Liver (tissue), 9 donors: ENCODE results near the gene SNAI1. TPM values are rescaled to one million over a fixed set of nuclear protein-coding genes. Genes with fewer than 3 reads are reported as not detected.

Source experiments
- DNase-seq: peaks from one replicate; pipeline ENCODE4 v3.0.0-alpha.2; 2017; ENCODE audit warnings: low spot score
- H3K27ac ChIP-seq, 2 donors: one replicate each; pipeline ENCODE4 v1.7.0; 2013; ENCODE audit warnings: inconsistent platforms in 2 of 2, low read length in 2 of 2, control low read depth in 1 of 2, low read depth in 1 of 2, mild to moderate bottlenecking in 1 of 2
- H3K27me3 ChIP-seq, 4 donors: one replicate each; pipeline versions ENCODE4 v1.6.1 to v1.7.0; 2013; ENCODE audit warnings: low read length in 3 of 4, inconsistent platforms in 1 of 4, mild to moderate bottlenecking in 1 of 4, moderate library complexity in 1 of 4; ENCODE audit not compliant: control insufficient read depth in 4 of 4, insufficient read depth in 4 of 4
- H3K36me3 ChIP-seq, 4 donors: one replicate each; pipeline versions ENCODE4 v1.6.1 to v1.7.0; 2013; ENCODE audit warnings: low read length in 3 of 4, mild to moderate bottlenecking in 3 of 4, low read depth in 1 of 4, moderate library complexity in 1 of 4; ENCODE audit not compliant: control insufficient read depth in 4 of 4, insufficient read depth in 3 of 4
- H3K4me1 ChIP-seq, 4 donors: one replicate each; pipeline versions ENCODE4 v1.6.1 to v1.7.0; 2013; ENCODE audit warnings: low read length in 3 of 4, mild to moderate bottlenecking in 3 of 4, moderate library complexity in 1 of 4; ENCODE audit not compliant: control insufficient read depth in 4 of 4, insufficient read depth in 4 of 4
- H3K4me3 ChIP-seq, 3 donors: one replicate each; pipeline versions ENCODE4 v1.6.1 to v1.7.0; 2013; ENCODE audit warnings: low read length in 3 of 3, control low read depth in 1 of 3, low read depth in 1 of 3, mild to moderate bottlenecking in 1 of 3
- H3K9ac ChIP-seq, 2 donors: one replicate each; pipeline ENCODE4 v1.7.0; 2013; ENCODE audit warnings: low read length in 2 of 2, mild to moderate bottlenecking in 2 of 2, moderate library complexity in 2 of 2, control low read depth in 1 of 2, low read depth in 1 of 2
- H3K9me3 ChIP-seq, 4 donors: one replicate each; pipeline versions ENCODE4 v1.6.1 to v1.7.0; 2013; ENCODE audit warnings: low read length in 3 of 4; ENCODE audit not compliant: control insufficient read depth in 4 of 4
- EGR1 ChIP-seq, 2 donors: IDR thresholded peaks; 2 replicates each; pipeline ENCODE4 v1.6.1; 2016 to 2018; ENCODE audit warnings: antibody characterized with exemption in 2 of 2, low read depth in 2 of 2
- FOXA1 ChIP-seq: IDR thresholded peaks from 2 replicates; pipeline ENCODE4 v1.6.1; 2016; ENCODE audit warnings: antibody characterized with exemption
- FOXA2 ChIP-seq: IDR thresholded peaks from 2 replicates; pipeline ENCODE4 v1.6.1; 2016; ENCODE audit warnings: antibody characterized with exemption
- GABPA ChIP-seq, 2 donors: IDR thresholded peaks in 1 of 2; conservative IDR thresholded peaks in 1 of 2; 2 replicates each; pipeline ENCODE4 v1.6.1; 2016; ENCODE audit warnings: antibody characterized with exemption in 2 of 2, mild to moderate bottlenecking in 1 of 2, moderate library complexity in 1 of 2
- HNF4A ChIP-seq, 2 donors: conservative IDR thresholded peaks; 2 replicates each; pipeline ENCODE4 v1.6.1; 2016; ENCODE audit warnings: antibody characterized with exemption in 2 of 2, mild to moderate bottlenecking in 2 of 2
- JUND ChIP-seq, 2 donors: IDR thresholded peaks; 2 replicates each; pipeline ENCODE4 v1.6.1; 2016; ENCODE audit warnings: antibody characterized with exemption in 2 of 2
- RAD21 ChIP-seq, 2 donors: IDR thresholded peaks; 2 replicates each; pipeline ENCODE4 v1.6.1; 2016; ENCODE audit warnings: antibody characterized with exemption in 2 of 2, mild to moderate bottlenecking in 2 of 2
- RXRA ChIP-seq, 2 donors: IDR thresholded peaks; 2 replicates each; pipeline ENCODE4 v1.6.1; 2017 to 2018; ENCODE audit warnings: antibody characterized with exemption in 2 of 2, mild to moderate bottlenecking in 1 of 2
- SP1 ChIP-seq: IDR thresholded peaks from 2 replicates; pipeline ENCODE4 v1.6.1; 2018; ENCODE audit warnings: antibody characterized with exemption, mild to moderate bottlenecking
- TAF1 ChIP-seq: conservative IDR thresholded peaks from 2 replicates; pipeline ENCODE4 v1.6.1; 2016; ENCODE audit warnings: antibody characterized with exemption, mild to moderate bottlenecking
- YY1 ChIP-seq: IDR thresholded peaks from 2 replicates; pipeline ENCODE4 v1.6.1; 2016; ENCODE audit warnings: antibody characterized with exemption, mild to moderate bottlenecking
- WGBS: extraction: QIAGEN DNeasy Blood & Tissue Kit; methylation state at CpG from one replicate; pipeline ENCODE4 v1.1.7; 2013; 5-methylcytosine and 5-hydroxymethylcytosine counted together
- polyA plus RNA-seq, 2 donors: library from polyadenylated mRNA; stranded (reverse) in 1 of 2; unstranded in 1 of 2; fragments of 200-250 nt in 1 of 2; fragments of >200 nt in 1 of 2; fragmentation: Nextera tagmentation in 1 of 2; extraction: Ambion mirVana in 1 of 2; gene quantifications; one replicate each; pipeline versions ENCODE4 v1.2.1 to v1.2.3, GENCODE V29; 2013 to 2015
- total RNA-seq, 2 donors: library from RNA; depleted of rRNA; stranded (reverse); fragments of >200 nt; gene quantifications; one replicate each; pipeline ENCODE4 v1.2.3, GENCODE V29; 2014
- TF ChIP-seq, protein P1 (sequence below): IDR thresholded peaks from 2 replicates; pipeline ENCODE4 v1.6.1; 2016; ENCODE audit warnings: antibody characterized with exemption
- TF ChIP-seq, protein P2 (sequence below): IDR thresholded peaks from 2 replicates; pipeline ENCODE4 v1.6.1; 2016; ENCODE audit warnings: antibody characterized with exemption, mild to moderate bottlenecking
- TF ChIP-seq, protein P3 (sequence below): IDR thresholded peaks from 2 replicates; pipeline ENCODE4 v1.6.1; 2016; ENCODE audit warnings: antibody characterized with exemption
- TF ChIP-seq, protein P4 (sequence below): IDR thresholded peaks from 2 replicates; pipeline ENCODE4 v1.6.1; 2016; ENCODE audit warnings: antibody characterized with exemption
- TF ChIP-seq, protein P5 (sequence below): fragments of 150-350 bp; IDR thresholded peaks from 2 replicates; pipeline ENCODE4 v1.5.1; 2017; ENCODE audit warnings: improper control_type of control experiment, low read depth, low read length; ENCODE audit not compliant: missing input control
- donor health status: healthy.
- donor health status: healthy.
- donor health status: healthy.
- donor health status: healthy.
- donor health status: healthy.

SNAI1 gene
- total and polyA plus RNA-seq, 4 donors: 0.28 to 3.4 (median 0.60) TPM

- 78% methylated on average over 7 of the region's 7 CpGs for WGBS
- no peak overlapping the region for H3K4me3 ChIP-seq
- H3K4me1 ChIP-seq: peaks cover 0 to 2% (median 0%) of the 10 kb centered on the region in 4 donors
- no peaks in the 10 kb centered on the region for H3K36me3 ChIP-seq
- H3K27ac ChIP-seq: no peak overlapping the region
- no peak for TF ChIP-seq RXRA (IDR thresholded peaks at IDR 0.05)
- TF ChIP-seq, protein P1, sequence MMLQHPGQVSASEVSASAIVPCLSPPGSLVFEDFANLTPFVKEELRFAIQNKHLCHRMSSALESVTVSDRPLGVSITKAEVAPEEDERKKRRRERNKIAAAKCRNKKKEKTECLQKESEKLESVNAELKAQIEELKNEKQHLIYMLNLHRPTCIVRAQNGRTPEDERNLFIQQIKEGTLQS: no peak
- no peak for TF ChIP-seq EGR1 (IDR thresholded peaks at IDR 0.05; ENCODE audit: low read depth in 2 of 2)
- no peak for TF ChIP-seq RAD21 (IDR thresholded peaks at IDR 0.05)
- TF ChIP-seq SP1: no peak
- no peak for TF ChIP-seq FOXA2
- H3K27me3 ChIP-seq: no peaks in the 10 kb centered on the region
- H3K9me3 ChIP-seq: no peaks in the 10 kb centered on the region
- H3K9ac ChIP-seq: no peak overlapping the region
- DNase-seq: no peak
Observed at GRCh38 chr20:50013976-50014375, 31.2 kb downstream of the SNAI1 start.

- no peak overlapping the region for H3K4me3 ChIP-seq
- no peak overlapping the region for H3K27ac ChIP-seq
- no peaks in the 10 kb centered on the region for H3K27me3 ChIP-seq
- TF ChIP-seq SP1: no peak
- TF ChIP-seq YY1: no peak
- no peak for TF ChIP-seq JUND (IDR thresholded peaks at IDR 0.05)
- no peak for TF ChIP-seq EGR1 (IDR thresholded peaks at IDR 0.05; ENCODE audit: low read depth in 2 of 2)
- TF ChIP-seq TAF1: no peak
- no peak for TF ChIP-seq FOXA2
- no peak for TF ChIP-seq RXRA (IDR thresholded peaks at IDR 0.05)
- TF ChIP-seq, protein P2, sequence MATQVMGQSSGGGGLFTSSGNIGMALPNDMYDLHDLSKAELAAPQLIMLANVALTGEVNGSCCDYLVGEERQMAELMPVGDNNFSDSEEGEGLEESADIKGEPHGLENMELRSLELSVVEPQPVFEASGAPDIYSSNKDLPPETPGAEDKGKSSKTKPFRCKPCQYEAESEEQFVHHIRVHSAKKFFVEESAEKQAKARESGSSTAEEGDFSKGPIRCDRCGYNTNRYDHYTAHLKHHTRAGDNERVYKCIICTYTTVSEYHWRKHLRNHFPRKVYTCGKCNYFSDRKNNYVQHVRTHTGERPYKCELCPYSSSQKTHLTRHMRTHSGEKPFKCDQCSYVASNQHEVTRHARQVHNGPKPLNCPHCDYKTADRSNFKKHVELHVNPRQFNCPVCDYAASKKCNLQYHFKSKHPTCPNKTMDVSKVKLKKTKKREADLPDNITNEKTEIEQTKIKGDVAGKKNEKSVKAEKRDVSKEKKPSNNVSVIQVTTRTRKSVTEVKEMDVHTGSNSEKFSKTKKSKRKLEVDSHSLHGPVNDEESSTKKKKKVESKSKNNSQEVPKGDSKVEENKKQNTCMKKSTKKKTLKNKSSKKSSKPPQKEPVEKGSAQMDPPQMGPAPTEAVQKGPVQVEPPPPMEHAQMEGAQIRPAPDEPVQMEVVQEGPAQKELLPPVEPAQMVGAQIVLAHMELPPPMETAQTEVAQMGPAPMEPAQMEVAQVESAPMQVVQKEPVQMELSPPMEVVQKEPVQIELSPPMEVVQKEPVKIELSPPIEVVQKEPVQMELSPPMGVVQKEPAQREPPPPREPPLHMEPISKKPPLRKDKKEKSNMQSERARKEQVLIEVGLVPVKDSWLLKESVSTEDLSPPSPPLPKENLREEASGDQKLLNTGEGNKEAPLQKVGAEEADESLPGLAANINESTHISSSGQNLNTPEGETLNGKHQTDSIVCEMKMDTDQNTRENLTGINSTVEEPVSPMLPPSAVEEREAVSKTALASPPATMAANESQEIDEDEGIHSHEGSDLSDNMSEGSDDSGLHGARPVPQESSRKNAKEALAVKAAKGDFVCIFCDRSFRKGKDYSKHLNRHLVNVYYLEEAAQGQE: no peak
- no peak for TF ChIP-seq RAD21 (IDR thresholded peaks at IDR 0.05)
- TF ChIP-seq FOXA1: no peak
- TF ChIP-seq, protein P3, sequence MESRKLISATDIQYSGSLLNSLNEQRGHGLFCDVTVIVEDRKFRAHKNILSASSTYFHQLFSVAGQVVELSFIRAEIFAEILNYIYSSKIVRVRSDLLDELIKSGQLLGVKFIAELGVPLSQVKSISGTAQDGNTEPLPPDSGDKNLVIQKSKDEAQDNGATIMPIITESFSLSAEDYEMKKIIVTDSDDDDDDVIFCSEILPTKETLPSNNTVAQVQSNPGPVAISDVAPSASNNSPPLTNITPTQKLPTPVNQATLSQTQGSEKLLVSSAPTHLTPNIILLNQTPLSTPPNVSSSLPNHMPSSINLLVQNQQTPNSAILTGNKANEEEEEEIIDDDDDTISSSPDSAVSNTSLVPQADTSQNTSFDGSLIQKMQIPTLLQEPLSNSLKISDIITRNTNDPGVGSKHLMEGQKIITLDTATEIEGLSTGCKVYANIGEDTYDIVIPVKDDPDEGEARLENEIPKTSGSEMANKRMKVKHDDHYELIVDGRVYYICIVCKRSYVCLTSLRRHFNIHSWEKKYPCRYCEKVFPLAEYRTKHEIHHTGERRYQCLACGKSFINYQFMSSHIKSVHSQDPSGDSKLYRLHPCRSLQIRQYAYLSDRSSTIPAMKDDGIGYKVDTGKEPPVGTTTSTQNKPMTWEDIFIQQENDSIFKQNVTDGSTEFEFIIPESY: no peak
- TF ChIP-seq, protein P4, sequence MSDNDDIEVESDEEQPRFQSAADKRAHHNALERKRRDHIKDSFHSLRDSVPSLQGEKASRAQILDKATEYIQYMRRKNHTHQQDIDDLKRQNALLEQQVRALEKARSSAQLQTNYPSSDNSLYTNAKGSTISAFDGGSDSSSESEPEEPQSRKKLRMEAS: no peak
- TF ChIP-seq HNF4A (conservative IDR thresholded peaks at IDR 0.05): no peak
- TF ChIP-seq GABPA (IDR thresholded peaks at IDR 0.05 in 1 of 2, conservative IDR thresholded peaks at IDR 0.05 in 1 of 2): no peak
- TF ChIP-seq, protein P5, sequence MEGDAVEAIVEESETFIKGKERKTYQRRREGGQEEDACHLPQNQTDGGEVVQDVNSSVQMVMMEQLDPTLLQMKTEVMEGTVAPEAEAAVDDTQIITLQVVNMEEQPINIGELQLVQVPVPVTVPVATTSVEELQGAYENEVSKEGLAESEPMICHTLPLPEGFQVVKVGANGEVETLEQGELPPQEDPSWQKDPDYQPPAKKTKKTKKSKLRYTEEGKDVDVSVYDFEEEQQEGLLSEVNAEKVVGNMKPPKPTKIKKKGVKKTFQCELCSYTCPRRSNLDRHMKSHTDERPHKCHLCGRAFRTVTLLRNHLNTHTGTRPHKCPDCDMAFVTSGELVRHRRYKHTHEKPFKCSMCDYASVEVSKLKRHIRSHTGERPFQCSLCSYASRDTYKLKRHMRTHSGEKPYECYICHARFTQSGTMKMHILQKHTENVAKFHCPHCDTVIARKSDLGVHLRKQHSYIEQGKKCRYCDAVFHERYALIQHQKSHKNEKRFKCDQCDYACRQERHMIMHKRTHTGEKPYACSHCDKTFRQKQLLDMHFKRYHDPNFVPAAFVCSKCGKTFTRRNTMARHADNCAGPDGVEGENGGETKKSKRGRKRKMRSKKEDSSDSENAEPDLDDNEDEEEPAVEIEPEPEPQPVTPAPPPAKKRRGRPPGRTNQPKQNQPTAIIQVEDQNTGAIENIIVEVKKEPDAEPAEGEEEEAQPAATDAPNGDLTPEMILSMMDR: no peak
- no peaks in the 10 kb centered on the region for H3K36me3 ChIP-seq
- WGBS: 69% methylated on average over 38 of the region's 38 CpGs
- no peak for DNase-seq
- H3K9me3 ChIP-seq: no peaks in the 10 kb centered on the region
- no peaks in the 10 kb centered on the region for H3K4me1 ChIP-seq
- no peak overlapping the region for H3K9ac ChIP-seq
Observed at GRCh38 chr20:50014570-50015562, 32.1 kb downstream of the SNAI1 start.
